Liver (tissue), 3 donors: Measurements from ENCODE around the gene OST4.

ENCODE experiments used
- EGR1 ChIP-seq, 2 donors: IDR thresholded peaks; 2 replicates each; pipeline ENCODE4 v1.6.1; 2016 to 2018; ENCODE audit warnings: antibody characterized with exemption in 2 of 2, low read depth in 2 of 2
- GABPA ChIP-seq, 2 donors: IDR thresholded peaks in 1 of 2; conservative IDR thresholded peaks in 1 of 2; 2 replicates each; pipeline ENCODE4 v1.6.1; 2016; ENCODE audit warnings: antibody characterized with exemption in 2 of 2, mild to moderate bottlenecking in 1 of 2, moderate library complexity in 1 of 2
- HNF4A ChIP-seq, 2 donors: conservative IDR thresholded peaks; 2 replicates each; pipeline ENCODE4 v1.6.1; 2016; ENCODE audit warnings: antibody characterized with exemption in 2 of 2, mild to moderate bottlenecking in 2 of 2
- JUND ChIP-seq, 2 donors: IDR thresholded peaks; 2 replicates each; pipeline ENCODE4 v1.6.1; 2016; ENCODE audit warnings: antibody characterized with exemption in 2 of 2
- MAX ChIP-seq: IDR thresholded peaks from 2 replicates; pipeline ENCODE4 v1.6.1; 2016; ENCODE audit warnings: antibody characterized with exemption
- NR2F2 ChIP-seq: IDR thresholded peaks from 2 replicates; pipeline ENCODE4 v1.6.1; 2016; ENCODE audit warnings: antibody characterized with exemption
- RAD21 ChIP-seq, 2 donors: IDR thresholded peaks; 2 replicates each; pipeline ENCODE4 v1.6.1; 2016; ENCODE audit warnings: antibody characterized with exemption in 2 of 2, mild to moderate bottlenecking in 2 of 2
- TAF1 ChIP-seq: conservative IDR thresholded peaks from 2 replicates; pipeline ENCODE4 v1.6.1; 2016; ENCODE audit warnings: antibody characterized with exemption, mild to moderate bottlenecking
- YY1 ChIP-seq: IDR thresholded peaks from 2 replicates; pipeline ENCODE4 v1.6.1; 2016; ENCODE audit warnings: antibody characterized with exemption, mild to moderate bottlenecking
- TF ChIP-seq, protein P1 (sequence below): fragments of 150-350 bp; IDR thresholded peaks from 2 replicates; pipeline ENCODE4 v1.5.1; 2017; ENCODE audit warnings: improper control_type of control experiment, low read depth, low read length; ENCODE audit not compliant: missing input control
- donor health status: healthy.
- donor health status: healthy.

DNA sequence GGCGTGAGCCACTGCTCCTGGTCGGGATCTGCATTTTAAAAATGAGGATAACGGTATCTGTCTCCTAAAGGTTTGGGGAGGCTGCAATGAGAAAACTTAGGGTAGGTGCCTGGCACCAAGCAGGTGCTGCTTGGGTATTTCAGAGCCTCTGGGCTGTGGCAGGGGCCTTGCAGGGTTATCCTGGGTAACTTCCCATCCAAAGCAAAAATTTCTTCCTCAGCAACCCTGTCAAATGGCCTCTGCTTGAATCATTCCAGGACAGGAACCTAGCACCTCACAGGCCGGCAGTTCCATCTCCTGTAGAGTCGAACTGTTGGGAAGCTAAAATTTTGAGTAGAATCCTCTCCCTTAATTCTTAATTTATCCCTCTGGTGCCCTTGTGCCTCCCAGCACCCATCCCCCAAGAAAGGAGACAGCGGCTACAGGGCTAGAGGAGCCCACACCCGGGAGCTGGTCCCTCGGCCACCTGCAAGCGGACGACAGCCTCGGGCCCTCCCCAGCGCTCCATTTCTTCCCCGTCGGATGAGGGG is 46.6 kb upstream of the OST4 start:
- TF ChIP-seq GABPA (IDR thresholded peaks at IDR 0.05 in 1 of 2, conservative IDR thresholded peaks at IDR 0.05 in 1 of 2) (no peak), MAX (no peak), JUND (IDR thresholded peaks at IDR 0.05) (no peak), EGR1 (IDR thresholded peaks at IDR 0.05; ENCODE audit: low read depth in 2 of 2) (no peak), YY1 (no peak), TAF1 (no peak), NR2F2 (no peak), RAD21 (IDR thresholded peaks at IDR 0.05) (no peak), HNF4A (conservative IDR thresholded peaks at IDR 0.05) (no peak)
- TF ChIP-seq, protein P1, sequence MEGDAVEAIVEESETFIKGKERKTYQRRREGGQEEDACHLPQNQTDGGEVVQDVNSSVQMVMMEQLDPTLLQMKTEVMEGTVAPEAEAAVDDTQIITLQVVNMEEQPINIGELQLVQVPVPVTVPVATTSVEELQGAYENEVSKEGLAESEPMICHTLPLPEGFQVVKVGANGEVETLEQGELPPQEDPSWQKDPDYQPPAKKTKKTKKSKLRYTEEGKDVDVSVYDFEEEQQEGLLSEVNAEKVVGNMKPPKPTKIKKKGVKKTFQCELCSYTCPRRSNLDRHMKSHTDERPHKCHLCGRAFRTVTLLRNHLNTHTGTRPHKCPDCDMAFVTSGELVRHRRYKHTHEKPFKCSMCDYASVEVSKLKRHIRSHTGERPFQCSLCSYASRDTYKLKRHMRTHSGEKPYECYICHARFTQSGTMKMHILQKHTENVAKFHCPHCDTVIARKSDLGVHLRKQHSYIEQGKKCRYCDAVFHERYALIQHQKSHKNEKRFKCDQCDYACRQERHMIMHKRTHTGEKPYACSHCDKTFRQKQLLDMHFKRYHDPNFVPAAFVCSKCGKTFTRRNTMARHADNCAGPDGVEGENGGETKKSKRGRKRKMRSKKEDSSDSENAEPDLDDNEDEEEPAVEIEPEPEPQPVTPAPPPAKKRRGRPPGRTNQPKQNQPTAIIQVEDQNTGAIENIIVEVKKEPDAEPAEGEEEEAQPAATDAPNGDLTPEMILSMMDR, result no peak
